ENCODE results near the gene ZNF621.
A peak's percentile ranks its signal among the peaks of the same experiment; 100 is the strongest.
"Not testable (repeated sequence)": the region's sequence is repeated elsewhere in the genome, so short reads cannot be mapped to it uniquely, and the experiment has no call there.

Gene ZNF621

DNA sequence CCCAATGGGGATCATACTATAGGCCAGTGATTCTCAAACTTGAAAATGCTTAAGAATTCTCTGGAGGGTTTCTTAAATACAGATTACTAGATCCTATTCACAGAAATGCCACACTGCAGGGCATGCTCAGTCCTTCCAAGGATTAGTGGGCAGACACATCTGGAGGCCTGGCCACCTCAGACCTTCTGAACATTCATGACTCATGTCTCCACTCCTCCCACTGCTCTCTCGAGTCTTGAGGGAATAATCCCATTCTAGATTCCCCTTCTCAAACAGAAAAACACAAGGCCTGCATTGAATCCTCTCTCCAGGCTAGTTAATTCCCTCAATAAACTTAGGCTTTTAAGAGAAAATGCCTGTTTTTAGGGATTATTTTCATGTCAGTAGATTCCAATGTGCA, 22.1 kb downstream of the ZNF621 start:
- DNase-seq = no peak

DNA sequence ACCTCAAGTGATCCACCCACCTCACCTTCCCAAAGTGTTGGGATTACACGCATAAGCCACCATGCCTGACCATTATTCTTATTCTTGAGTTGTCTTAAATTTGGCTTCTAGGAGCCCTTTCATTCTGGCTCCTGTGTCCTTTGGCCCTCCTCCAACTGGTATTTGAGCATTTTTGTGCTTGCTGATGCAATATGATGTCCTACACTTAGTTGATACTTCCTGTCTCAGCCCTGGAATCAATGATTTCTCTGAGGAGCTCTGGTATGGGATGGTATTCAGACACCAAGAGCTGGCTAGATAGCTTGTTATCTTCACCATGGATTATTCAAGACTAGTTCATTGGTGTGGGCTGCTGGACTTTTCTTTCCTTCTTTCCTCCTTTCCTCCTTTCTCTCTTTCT, 25.4 kb downstream of the ZNF621 start:
- DNase-seq = no peak

DNA sequence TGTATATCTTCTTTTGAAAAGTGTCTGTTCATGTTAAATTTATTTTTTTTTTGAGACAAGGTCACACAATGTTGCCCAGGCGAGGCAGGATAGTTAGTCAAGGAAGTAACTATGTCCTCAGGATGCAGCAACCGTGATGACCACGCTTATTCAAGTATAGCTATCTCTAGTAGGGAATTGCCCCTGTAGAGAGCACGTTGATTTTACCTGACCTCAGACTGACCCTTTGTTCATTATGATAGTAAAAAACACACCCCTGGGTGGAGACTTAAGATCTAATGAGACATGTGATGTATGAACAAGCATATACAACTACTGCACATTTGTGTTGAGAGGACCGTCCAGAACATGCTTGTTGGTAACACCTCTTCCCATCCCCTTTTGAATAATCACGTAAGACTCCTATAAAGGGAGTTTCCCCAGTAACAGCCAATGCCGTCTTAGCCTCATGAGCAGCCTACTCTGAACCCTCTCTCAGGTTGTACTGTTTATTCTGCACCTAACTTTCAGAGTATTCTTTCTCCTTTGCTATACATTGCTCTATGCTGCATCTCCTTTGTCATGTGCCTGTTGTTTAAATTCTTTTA, 32.9 kb downstream of the ZNF621 start:
- DNase-seq = no peak

DNA sequence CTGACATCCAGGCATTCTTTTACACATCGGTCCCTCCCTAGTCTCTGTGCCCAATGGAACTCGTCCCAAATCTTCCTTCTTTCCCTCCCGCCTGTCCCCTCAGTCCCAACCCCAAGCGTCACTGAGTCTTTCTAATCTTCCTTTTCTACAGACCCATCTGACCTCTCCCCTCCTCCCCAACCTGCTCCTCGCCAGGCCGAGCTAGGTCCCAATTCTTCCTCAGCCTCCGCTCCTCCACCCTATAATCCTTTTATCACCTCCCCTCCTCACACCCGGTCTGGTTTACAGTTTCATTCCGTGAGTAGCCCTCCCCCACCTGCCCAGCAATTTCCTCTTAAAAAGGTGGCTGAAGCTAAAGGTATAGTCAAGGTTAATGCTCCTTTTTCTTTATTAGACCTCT, 37.7 kb downstream of the ZNF621 start:
- DNase-seq = not testable (repeated sequence)

DNA sequence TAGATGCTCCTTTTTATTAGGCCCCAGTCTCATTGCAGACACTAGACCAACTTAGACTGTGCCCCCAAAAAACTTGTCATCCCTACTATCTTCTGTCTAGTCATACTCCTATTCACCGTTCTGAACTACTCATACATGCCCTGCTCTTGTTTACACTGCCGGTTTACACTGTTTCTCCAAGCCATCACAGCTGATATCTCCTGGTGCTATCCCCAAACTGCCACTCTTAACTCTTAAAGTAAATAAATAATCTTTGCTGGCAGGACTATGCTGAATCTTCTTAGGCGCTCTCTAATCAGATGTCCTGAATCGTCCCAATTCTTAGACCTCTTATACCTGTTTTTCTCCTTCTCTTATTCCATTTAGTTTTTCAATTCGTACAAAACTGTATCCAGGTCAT, 40.9 kb downstream of the ZNF621 start:
- not testable (repeated sequence) for DNase-seq

DNA sequence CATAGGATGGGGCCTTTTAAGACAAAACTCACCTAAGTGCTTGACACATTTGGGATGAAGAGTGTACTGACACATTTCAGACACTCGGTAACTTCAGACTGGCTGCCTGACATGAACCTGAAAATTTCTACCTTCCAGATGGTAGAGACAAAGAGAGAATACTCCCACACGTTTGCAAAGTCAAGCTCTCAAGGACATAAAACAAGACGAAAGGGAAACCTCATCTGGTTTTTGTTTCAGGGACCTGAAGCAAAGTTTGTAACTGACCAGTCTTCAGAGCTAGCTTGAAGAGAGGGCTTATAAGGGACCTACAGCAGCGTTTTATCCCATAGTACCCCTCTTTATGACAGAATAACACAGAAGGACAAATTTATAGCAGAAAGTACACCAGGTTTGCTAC, 41.9 kb downstream of the ZNF621 start:
- DNase-seq = no peak

DNA sequence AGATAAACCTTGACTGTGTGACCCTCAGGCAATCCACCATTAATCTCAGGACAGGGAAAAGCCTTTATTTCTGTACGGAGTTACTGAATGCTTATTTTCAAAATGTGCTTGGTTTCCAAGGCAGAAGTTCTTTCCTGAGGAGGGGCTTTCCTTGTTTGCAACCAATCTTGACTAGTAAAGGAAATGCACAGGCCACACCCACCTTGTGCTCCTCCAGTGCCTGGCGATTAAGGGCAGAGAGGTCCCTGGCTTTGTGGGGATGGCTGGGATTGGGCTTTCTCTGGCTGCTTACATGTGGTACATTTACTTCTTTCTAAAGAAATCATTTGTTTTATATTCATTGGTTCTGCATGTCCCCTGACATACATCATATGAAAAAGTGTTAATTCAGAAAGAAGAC, 47.8 kb downstream of the ZNF621 start:
- no peak for DNase-seq

DNA sequence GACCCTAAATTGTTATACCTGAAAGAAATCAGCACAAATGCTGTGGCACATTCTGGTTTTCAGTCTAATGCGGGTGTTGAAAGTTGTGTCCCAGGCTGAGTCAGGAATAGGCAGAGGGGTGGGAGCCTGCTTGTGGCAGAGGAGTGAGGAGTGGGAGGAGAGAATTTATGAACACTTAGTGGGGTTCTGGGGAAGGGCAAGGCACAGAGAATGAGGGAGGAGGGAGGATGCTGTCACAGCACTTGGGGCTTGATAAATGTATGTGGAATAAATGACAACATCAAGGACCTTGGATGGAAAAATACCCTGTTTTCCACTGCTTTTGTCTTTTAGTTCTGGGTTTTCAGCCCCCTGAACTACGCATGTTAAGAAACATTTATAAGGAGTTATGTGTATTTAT, 49.3 kb downstream of the ZNF621 start:
- DNase-seq = no peak

DNA sequence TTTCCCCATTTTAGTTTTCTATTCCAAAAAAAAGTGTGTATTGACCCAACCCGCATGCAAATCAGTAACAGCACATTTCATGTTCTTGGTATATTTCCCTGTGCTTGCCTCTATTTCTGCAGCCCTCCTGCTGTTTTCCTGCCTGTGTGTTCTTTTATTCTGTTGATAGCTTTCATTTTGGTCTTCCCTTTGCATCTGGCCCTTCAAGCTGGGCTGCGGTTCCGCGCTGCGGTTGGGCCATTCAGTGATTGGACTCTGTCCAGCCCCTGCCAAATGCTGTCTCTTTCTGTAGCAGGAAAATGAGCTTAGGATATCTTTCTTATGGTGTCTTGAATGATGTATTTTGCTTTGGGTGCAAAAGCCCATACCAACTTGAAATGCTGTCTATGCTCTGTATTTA, 49.9 kb downstream of the ZNF621 start:
- DNase-seq = no peak

DNA sequence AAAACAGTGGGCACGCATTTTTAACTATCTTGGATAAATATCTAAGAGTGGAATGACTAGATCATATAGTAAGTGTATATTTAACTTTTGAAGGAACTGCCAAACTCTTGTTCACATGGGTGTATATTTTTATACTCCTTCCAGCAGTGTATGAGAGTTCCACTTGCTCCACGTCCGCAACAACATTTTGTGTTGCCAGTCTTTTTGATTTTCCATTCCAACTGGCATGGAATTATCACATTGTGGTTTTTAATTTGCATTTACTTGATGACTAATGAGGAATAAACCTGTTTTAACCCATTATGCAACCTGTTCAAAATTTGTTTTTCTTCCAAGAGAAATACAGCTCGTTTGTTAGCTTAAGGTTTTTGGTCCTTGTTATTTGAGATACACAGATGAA, 51.6 kb downstream of the ZNF621 start:
- no peak for DNase-seq

DNA sequence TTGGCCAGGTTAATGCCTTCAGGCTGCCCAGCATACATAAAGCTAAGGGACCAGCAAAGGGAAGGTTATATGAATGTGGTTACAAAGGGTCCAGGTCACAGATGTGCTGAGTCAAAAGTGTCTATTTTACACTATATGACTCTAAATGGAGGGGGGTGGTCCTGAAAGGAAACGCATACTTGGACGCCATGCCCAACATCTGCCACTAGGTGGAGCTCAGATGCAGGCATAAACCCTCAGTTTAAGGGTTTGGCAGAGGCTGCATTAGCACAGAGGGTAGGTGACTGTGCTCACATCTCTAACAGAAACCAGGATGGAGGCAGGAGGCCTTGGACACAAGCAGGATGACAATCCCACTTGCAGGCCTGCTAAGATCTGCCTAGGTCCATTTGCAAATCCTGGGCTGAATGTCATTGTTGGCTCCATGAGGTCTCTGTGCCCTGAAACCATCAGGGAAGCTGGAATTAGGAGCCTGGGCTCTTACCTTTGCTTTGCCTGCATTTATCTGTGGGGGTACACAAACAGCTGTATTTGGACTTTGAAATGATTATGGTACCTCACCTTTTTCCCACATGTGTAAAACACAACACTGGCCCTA, 55.8 kb downstream of the ZNF621 start:
- DNase-seq = peak; percentile 71

DNA sequence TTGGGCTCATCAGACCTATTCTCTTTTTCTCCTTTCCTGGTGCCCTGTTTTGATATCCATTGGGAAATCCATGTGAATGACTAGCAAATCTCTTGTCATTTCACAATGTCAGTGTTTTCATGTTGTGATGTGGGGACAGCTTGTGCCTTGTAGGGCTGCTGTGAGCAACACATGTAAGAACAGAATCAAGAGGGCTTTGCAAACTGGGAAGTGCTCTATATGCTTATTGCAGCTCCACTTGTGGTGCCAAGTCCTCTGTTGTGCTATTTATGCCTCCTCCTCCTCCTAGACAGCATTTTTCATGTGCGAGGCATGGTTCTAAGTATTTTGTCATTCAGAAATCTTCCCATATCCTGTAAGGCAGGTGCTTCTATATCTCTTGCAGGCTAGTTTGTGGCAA, 56.4 kb downstream of the ZNF621 start:
- DNase-seq = no peak

DNA sequence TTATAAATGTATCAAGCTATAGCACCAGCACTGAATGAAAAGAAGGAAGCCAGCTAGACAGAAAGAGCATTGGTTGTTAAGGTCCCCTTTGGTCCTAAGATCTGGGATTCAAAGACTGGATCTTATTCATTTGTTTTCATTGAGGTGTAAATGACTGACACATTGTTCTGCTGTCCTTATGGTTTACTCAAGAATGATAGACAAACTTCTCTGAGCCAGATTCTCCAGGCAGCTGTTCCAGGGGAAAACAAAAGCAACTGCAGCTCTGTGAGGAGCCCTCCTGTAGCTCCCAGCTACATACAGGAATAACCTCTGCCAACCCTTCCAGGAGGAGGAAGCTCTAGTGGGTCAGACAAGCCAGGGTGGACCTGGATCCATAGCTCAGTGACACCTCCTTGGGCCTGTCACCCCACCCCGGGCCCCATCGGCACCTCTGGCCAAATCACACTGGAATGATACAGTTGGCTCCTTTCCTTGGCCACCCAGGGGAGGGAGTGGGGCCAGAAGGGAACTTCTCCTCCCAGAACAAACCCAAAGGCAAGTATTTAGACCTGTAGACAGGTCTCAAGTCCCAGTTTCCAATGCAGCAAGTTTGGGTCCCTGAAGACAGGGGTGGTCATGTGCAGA, 57.8 kb downstream of the ZNF621 start:
- DNase-seq = no peak

DNA sequence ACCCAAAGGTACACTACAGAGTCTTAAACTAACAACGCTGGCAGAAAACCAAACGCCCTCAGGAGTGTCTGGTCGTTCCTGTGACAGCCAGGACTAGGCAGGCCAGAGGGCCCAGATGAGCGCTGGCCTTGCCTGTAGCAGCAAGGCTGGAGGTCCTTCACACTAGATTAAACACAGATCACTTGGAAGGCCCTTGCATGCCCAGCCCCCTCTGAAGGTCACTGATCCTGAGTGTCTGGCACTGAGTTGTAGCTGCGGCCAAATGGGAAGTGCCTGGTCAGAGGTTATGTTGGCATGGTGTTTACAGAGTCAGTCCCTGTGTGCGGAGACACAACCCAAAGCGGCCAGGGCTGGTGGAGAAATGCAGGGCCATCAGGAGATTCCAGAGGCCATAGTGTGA, 58.9 kb downstream of the ZNF621 start:
- no peak for DNase-seq

DNA sequence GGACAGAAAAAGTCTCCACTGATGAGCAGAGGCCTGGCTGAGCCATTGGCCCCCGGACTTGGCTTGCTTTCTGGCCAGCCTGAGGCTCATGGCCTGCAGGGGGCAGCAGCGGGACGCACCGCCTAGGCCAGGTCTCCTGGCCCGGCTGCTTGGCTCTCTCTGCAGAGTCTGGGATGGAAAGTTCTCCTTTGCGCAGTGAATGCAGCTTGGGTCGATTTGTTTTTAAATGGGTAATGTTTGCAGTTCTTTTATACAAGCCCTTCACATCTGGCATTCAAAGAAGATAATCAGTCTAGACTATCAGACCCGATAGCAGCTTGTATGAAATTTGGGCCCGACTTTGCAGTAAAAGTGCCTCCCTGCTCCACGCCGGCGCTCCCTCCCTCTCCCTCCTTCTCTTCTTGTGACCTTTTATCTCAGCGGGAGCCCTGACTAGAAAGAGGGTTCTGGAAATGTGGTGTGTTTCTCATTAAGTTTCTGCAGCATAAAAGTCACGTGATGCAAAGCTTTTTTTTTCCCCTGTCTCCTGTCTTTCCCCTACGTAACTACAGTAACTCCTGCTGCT, 59.9 kb downstream of the ZNF621 start:
- DNase-seq = peak; percentile 71

DNA sequence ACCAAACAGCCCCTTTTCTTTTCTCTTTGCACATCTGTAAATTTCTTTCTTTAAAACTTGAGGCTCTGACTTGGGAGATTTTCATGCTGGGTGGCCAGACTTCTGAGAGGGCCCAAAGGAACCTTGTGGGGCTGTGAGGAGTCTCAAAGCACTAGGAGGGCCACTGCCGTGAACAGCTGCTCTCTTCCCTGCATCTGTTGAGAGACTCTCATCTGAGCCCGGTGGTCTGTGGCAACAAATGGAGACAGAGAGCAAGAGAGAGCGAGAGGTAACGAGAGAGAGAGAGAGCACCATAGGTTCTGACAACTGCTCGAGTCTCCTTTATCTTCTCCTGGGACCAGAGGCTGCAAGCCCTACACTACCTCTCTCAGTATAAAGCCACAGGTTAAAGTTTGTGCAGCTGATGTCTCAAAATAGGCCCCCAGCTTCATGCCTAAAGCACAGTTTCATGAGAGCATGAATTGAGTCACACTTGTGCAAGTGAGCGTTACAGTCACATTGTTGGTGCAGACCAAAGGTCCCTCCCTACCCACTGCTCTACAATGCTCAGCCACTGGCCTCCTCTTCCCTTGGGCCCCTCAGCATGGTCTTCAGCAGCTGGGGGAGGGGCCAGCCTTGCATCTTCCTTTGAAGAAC, 60.7 kb downstream of the ZNF621 start:
- no peak for DNase-seq

DNA sequence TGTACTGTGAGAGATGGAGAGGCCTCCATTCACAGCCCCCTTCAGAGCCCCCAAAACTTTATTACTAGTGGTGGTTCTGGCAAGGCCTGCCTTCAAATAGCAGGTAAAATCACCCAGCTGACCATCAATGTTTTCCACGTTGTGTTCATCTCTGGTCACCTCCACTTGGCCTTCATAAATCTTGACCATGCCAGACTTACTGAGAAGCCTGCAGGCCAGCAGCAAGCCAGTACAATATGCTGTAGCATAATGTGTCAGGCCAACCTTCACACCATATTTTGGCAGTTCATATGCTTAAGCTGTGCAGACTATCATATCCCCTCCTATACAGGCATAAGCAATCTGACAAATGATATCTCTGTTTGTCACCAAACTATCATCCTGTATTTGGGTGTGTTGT, 62.1 kb downstream of the ZNF621 start:
- no peak for DNase-seq

DNA sequence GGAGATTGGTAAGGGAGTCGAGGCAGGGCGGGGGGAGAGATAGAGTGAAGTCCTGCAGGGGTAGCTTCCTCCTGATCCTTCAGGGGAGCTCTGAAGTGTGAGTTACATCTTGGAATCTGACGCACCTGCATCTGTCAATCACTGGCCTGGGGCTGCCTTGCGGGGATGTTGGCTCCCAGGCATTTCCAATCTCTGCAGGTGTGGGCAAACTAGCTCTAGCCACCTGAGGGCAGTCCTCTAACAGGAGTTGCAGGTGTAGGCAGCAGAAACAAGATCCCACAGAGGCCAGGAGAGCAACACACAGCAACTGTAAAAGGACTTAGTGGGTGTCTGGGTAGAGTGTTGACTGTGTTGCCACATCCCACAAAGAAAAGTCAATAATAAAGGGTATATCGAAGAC, 63.6 kb downstream of the ZNF621 start:
- DNase-seq = no peak

Measured in stimulated activated CD4-positive, alpha-beta T cell treated with anti-CD3 and anti-CD28 coated beads, Interleukin-1b, Interleukin-23, amount 100 ng/mL, for 48 hours (primary cell).